ENCODE results near the gene TAF7. TPM values are rescaled to one million over a fixed set of nuclear protein-coding genes. Genes with fewer than 3 reads are reported as not detected.

The TAF7 gene
- polyA plus RNA-seq, 1 of the 3 experiments (the other 2 are of a cell fraction), result 30.6 TPM

- Histone ChIP-seq H4K20me1 (ENCODE audit: insufficient read depth) (no peaks in the 10 kb centered on the region), H3K4me1 (ENCODE audit: control insufficient read depth in 1 of 2, insufficient read depth in 2 of 2, low read depth in 1 of 2, low read length in 1 of 2) (no peaks in the 10 kb centered on the region), H3K4me3 (ENCODE audit: low read depth in 2 of 2, low read length in 1 of 2) (no peak overlapping the region), H3K79me2 (ENCODE audit: insufficient read depth) (peaks cover 10% of the 10 kb centered on the region; the same call in 1 of the 2 replicates), H3K27ac (ENCODE audit: low read depth in 2 of 2, low read length in 1 of 2) (no peak overlapping the region), H3K9me2 (no peaks in the 10 kb centered on the region), H3K27me3 (ENCODE audit: insufficient read depth) (no peaks in the 10 kb centered on the region), H3K4me2 (no peak overlapping the region), H2AFZ (ENCODE audit: low read depth) (no peak overlapping the region), H3K36me3 (replicated peaks in 1 of 2; ENCODE audit: control insufficient read depth in 1 of 2, insufficient read depth in 2 of 2, low read length in 1 of 2) (peaks cover 0 to 4% of the 10 kb centered on the region in 2 experiments), H3F3A (replicated peaks; ENCODE audit: insufficient read depth) (no peaks in the 10 kb centered on the region), H3K9ac (no peak overlapping the region), H3K9me3 (no peaks in the 10 kb centered on the region; the same call in 1 of the 2 replicates)
- ChIA-PET POLR2A (no interaction called here), CTCF (interaction anchor here (1.2 to 1.5 kb wide), 2 partner anchors 22 to 26 kb away, joined by 3 read pairs; partner anchors contain the start of gene TAF7)
- DNase-seq, result no peak
- TF ChIP-seq TEAD4 (IDR thresholded peaks at IDR 0.05; ENCODE audit: borderline replicate concordance, insufficient read depth), result no peak
- no peak for TF ChIP-seq RFX5 (IDR thresholded peaks at IDR 0.05; ENCODE audit: low read length)
- TF ChIP-seq ZBTB33 (IDR thresholded peaks at IDR 0.05; ENCODE audit: borderline replicate concordance, low read depth), result no peak
- no peak for TF ChIP-seq FOXJ3 (CRISPR knock-in tag; IDR thresholded peaks at IDR 0.05)
- no peak for TF ChIP-seq REST (IDR thresholded peaks at IDR 0.05; ENCODE audit: low read depth, low read length)
- TF ChIP-seq EP300 (IDR thresholded peaks at IDR 0.05; ENCODE audit: borderline replicate concordance in 1 of 2, low read depth in 1 of 2, low read length in 1 of 2), result no peak
- TF ChIP-seq USF1 (IDR thresholded peaks at IDR 0.05; ENCODE audit: borderline replicate concordance, low read depth), result no peak
- TF ChIP-seq POLR2AphosphoS5 (IDR thresholded peaks at IDR 0.05; ENCODE audit: low read depth, low read length), result no peak
- no peak for TF ChIP-seq NRF1 (IDR thresholded peaks at IDR 0.05; ENCODE audit: low read depth, low read length)
- TF ChIP-seq FOXM1 (IDR thresholded peaks at IDR 0.05; ENCODE audit: low read depth), result no peak
- TF ChIP-seq MAX (IDR thresholded peaks at IDR 0.05; ENCODE audit: low read depth), result no peak
- TF ChIP-seq TAF1 (IDR thresholded peaks at IDR 0.05; ENCODE audit: borderline replicate concordance, low read depth, low read length), result no peak
- TF ChIP-seq TCF12 (IDR thresholded peaks at IDR 0.05), result no peak
- no peak for TF ChIP-seq GATA2 (CRISPR knock-in tag; IDR thresholded peaks at IDR 0.05)
- TF ChIP-seq IRF3 (IDR thresholded peaks at IDR 0.05; ENCODE audit: low read depth, low read length), result no peak
- no peak for TF ChIP-seq FOSL2 (IDR thresholded peaks at IDR 0.05; ENCODE audit: borderline replicate concordance, low read depth)
- 26% methylated on average over 4 of the region's 4 CpGs for WGBS (ENCODE audit: low lambda C conversion rate)
Observed at GRCh38 chr5:141298376-141298775, 22.2 kb downstream of the TAF7 start.

Data from SK-N-SH (cell line).